ENCODE data around the gene NDUFS3.

The NDUFS3 gene

DNA sequence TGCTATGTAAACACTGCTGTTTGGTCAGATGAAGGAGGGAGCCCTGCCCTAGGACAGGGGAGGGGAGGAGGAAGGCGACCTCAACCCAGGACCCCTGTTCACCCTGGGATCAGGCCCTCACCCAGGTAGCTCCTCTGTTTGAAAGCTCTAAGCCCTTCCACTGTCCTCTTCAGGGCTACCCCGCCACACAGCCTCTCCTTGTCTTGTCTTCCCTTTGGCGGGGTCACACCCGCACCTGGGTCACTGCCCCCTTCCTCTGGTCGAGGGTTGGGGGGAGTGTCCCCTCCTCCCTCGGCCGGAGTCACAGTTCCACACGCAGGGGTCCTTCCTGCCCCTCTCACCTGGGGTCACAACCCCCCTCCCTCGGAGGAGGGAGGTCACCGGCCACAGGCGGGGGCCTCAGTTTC, 13.9 kb upstream of the NDUFS3 start:
- no peak for DNase-seq (ENCODE audit: insufficient read length, low spot score)
- no peak for FAIRE-seq
- TF ChIP-seq, protein P1, sequence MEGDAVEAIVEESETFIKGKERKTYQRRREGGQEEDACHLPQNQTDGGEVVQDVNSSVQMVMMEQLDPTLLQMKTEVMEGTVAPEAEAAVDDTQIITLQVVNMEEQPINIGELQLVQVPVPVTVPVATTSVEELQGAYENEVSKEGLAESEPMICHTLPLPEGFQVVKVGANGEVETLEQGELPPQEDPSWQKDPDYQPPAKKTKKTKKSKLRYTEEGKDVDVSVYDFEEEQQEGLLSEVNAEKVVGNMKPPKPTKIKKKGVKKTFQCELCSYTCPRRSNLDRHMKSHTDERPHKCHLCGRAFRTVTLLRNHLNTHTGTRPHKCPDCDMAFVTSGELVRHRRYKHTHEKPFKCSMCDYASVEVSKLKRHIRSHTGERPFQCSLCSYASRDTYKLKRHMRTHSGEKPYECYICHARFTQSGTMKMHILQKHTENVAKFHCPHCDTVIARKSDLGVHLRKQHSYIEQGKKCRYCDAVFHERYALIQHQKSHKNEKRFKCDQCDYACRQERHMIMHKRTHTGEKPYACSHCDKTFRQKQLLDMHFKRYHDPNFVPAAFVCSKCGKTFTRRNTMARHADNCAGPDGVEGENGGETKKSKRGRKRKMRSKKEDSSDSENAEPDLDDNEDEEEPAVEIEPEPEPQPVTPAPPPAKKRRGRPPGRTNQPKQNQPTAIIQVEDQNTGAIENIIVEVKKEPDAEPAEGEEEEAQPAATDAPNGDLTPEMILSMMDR (IDR thresholded peaks at IDR 0.05; ENCODE audit: insufficient read depth, missing control alignments), result no peak

DNA sequence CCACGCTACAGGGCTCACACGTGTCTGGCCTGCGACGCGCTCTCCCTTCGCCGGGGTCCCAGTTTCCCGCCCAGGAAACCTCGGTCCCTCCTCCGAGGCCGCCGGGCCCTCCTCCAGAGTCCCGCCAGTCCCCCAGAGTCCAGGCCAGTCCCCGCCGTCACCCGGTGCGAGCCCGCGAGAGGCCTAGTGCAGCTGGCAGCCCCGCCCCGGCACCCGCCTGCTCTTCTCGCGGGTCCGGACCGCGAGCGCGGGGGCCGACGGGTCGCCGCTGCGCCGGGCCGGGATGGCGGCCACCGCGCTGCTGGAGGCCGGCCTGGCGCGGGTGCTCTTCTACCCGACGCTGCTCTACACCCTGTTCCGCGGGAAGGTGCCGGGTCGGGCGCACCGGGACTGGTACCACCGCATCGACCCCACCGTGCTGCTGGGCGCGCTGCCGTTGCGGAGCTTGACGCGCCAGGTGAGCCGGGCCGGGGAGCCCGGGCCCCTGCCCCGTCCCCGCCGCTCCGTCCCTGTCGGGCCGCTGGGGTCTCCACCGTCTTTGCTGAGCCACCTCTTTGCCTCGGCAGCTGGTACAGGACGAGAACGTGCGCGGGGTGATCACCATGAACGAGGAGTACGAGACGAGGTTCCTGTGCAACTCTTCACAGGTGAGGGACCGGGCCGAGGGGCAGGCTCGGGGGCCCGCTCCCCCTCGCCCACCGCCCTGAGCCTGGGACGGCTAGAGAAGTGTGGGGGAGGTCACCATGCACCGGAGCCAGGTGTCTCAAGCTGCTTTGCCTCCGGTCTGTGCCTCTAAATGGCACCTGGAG, 13.3 kb upstream of the NDUFS3 start, which contains the start of gene PTPMT1:
PTPMT1 (plus strand) TSS at position 260 of the 809 bp plus-strand sequence; CDS start at position 284, 24 bp downstream.
- no peak for FAIRE-seq
- TF ChIP-seq, protein P1 (IDR thresholded peaks at IDR 0.05; ENCODE audit: insufficient read depth, missing control alignments), result no peak
- no peak for DNase-seq (ENCODE audit: insufficient read length, low spot score)

DNA sequence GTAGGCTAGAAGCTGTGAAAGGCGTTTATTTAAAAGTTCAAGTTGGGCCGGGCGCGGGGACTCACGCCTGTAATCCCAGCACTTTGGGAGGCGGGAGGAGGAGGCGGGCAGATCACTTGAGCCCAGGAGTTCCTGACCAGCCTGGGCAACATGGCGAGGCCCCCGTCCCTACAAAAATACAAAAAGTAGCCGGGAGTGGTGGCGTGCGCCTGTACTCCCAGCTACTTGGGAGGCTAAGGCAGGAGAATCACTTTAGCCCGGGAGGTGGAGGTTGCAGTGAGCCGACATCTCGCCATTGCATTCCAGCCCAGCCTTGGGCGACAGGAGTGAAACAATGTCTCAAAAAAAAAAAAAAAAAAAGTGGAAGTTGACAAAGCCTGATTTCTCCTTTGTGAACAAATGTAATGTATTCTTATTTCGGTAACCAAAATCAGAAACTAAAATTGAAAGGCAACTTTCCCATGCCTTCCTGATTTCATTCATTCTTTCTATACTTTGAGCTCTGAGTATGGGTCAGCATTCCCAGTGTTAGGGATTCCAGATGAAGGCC, 12.7 kb upstream of the NDUFS3 start:
- DNase-seq (ENCODE audit: insufficient read length, low spot score), result no peak

DNA sequence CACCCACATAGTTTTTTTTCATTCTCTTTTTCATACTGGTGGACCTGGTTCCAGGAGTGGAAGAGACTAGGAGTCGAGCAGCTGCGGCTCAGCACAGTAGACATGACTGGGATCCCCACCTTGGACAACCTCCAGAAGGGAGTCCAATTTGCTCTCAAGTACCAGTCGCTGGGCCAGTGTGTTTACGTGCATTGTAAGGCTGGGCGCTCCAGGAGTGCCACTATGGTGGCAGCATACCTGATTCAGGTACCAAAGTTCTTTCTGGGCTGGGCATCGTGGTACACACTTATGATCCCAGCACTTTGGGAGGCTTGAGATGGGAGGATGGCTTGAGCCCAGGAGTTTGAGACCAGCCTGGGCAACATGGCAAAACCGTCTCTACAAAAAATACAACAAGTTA, 9.2 kb upstream of the NDUFS3 start:
- TF ChIP-seq, protein P1 (IDR thresholded peaks at IDR 0.05; ENCODE audit: insufficient read depth, missing control alignments), result no peak
- FAIRE-seq (no peak), DNase-seq (ENCODE audit: insufficient read length, low spot score) (no peak)

More for the DNA sequence above, 12.7 kb upstream of the NDUFS3 start:
- no peak for FAIRE-seq
- TF ChIP-seq, protein P1 (IDR thresholded peaks at IDR 0.05; ENCODE audit: insufficient read depth, missing control alignments), result no peak

DNA sequence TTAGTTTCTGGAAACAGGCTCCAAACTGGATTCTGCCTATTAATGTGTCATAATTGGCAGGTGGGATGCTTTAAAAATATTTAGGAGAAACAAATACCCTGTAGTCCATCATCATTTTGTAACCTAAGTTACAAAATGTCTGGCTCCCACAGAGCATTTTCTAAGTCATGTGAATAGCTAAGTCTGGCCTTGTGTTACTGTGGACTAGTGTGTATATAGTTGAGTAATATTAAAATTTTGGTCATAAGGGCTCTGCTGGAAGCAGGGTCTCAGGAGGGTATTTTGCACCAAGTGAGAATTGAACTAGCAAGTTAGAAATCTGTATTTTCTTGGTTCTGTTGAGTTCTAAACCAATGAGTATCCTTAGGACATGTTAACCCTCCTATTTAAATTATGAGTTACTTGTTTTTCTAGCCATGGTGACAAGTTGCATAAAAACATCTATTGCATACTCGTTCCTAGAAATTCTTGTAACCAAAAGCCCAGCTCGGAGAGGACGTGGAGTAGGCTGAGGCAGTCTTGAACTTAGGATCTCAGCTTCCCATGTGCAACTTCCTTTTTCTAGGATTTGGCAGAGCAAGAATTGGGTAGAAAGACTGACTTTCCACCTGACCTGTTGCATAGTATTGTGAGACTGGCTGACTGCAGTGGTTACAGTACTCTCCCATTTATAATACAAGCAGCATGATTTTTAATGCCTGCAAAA, 8.1 kb upstream of the NDUFS3 start:
- FAIRE-seq (no peak), DNase-seq (ENCODE audit: insufficient read length, low spot score) (no peak)
- TF ChIP-seq, protein P1 (IDR thresholded peaks at IDR 0.05; ENCODE audit: insufficient read depth, missing control alignments), result no peak

DNA sequence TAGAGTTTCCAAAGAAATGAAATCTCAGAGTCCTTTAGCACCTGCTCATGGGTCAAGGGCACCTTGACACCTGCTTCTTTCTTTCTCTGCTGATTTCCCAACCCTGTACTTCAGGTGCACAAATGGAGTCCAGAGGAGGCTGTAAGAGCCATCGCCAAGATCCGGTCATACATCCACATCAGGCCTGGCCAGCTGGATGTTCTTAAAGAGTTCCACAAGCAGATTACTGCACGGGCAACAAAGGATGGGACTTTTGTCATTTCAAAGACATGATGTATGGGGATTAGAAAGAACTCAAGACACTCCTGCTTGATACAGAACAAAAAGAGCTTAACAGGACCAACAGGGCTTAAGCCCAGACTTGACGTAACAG, 7.5 kb upstream of the NDUFS3 start:
- FAIRE-seq (peak; percentile 35), DNase-seq (ENCODE audit: insufficient read length, low spot score) (no peak)
- TF ChIP-seq, protein P1 (IDR thresholded peaks at IDR 0.05; ENCODE audit: insufficient read depth, missing control alignments), result no peak
